Measurements from ENCODE around the gene RAP2A.

RAP2A gene

DNA sequence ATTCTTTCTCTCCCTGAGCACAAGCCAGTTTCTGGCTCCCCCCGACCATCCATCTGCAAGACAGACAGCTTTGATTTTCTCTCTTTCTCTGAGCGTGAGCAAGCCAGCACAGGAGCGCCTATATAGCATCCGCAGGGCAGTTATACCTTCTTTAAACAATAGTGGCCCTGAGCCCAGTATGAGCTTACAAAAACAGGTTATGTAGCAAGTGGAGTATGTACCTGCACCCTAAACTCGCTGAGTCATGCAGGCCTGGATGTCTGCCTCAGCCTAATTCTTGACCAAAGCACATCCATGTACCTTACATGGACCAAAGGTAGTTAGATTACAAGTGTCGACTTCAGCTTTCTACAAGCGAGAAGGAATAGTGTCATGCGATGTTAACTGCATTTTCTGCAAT lies 61.7 kb downstream of the RAP2A start:
- DNase-seq = no peak

DNA sequence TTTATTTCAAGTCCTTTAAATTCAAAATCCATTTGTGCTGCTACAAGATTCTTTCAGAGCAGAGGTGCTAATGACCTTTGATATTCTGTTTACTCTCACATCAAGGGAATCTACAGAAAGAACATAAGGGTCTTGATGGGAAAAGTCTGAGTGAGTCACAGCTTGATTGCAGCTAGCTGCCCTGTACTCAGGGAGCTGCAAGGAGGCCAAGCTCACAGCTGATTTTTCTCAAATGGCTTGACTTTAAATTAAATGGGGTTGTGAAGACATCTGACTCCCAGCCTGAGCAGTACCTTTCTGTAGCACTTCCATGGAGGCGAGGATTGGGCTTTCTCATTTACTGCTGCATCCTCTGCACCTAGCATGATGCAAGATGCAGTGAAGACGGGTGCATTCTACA lies 62.5 kb downstream of the RAP2A start:
- no peak for DNase-seq

DNA sequence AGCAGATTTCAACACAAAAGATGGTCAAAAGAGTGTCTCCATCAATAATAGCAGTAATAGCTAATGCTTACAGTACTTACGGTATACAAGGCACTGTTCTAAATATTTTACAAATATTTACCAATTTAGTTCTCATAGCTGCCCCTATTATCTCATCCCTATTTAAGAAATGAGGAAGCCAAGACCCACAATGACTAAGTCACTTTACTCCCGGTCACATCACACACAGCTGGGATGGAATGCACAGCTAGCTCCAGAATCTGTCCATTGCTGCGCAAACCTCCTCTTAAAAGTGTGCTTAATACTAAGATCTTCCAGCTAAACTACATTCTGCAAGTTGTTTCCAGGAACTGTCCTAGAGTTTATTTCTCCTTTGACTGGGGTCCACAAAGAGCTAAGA lies 63.4 kb downstream of the RAP2A start:
- DNase-seq = no peak

DNA sequence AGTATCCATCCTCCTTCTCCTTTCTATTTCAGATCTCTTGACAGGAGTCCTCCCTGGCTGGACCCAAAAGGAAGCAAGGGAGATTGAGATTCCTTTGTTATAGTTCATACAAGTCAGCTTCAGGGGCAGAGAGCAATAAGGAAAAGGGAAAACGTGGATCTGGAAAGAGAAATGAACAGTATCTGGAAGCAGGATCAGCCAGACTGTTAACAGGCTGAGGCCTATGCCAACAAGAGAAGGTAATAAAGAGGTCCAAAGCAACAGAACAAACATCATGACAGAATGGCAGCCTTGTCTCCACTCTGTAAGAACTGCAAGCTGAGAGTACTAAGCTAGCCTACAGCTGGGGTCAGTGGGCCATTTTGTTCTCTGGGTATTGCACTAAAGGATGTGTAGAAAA lies 64.5 kb downstream of the RAP2A start:
- DNase-seq = no peak

DNA sequence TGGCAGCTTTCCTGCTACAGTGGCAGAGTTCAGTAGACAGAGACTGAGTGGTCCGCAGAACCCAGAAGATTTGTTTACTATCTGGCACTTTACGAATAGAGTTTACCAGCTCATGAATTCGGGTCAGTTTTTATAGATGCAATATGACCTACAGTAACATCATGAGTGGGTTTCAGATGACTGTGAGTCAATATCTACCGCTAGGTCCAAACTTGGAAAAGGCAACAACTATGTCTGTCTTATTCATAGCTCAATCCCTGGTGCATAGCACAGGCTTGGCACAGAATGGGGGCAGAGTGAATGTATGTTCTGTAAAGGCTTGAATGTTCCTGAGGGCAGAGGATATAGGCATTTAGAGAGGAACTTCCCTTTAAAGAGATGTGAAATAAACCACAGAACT lies 65.2 kb downstream of the RAP2A start:
- DNase-seq = no peak

DNA sequence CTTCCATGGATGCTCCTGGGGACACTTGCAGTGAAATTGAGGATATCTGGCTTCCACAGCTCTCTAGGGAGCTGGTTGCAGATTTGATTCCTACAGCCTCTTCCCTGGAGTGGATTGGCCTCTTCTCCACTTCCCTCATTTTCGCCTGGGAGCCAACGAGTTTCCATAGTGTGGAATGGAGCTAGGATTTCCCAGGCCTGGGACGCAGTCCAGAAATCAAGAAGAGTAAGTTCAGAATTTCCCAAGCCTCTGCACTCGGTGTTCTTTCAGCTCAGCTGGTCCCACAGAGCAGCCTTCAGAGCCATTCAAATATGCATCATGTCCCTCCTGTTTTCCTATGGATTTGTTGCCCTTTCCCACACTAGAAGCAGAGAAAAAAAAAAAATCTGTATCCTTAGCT lies 68.2 kb downstream of the RAP2A start:
- DNase-seq = peak; percentile 12

DNA sequence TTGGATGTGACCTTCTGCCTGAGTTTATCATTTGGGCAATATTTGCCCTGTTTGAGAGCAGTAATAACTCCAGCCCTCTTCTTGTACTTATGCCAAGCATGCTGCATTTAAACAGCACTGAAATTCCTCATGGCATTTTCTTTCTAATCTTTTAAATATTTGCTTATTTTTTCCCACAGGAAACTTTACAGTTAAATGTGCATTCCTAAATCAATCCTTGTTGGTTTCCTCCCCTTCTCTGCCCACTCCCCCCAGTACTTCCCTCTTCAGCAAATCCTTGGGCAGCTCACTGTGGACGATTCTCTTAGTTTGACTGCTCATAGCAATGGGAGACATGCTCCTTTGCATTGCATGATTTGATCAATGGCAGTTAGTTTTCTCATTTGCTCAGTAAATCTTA lies 68.7 kb downstream of the RAP2A start:
- DNase-seq = no peak

DNA sequence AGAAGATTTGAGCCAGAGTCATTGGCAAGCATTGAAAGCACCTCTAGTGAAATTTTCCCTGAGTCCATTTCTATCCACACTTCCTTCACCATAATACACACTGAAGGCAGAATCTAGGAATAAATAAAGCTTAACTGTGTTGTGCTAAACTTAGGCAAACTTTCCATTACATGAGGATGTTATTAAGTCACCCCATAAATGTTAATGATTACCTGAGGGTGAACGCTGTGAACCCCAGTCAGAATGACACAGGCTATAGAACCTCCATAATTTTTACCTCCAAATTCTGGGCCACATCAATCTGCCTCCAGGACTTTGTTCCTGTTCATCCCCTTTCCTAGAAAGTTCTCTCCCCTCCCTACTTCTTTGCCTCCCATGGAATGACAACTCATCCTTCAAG lies 71.0 kb downstream of the RAP2A start:
- DNase-seq = no peak

DNA sequence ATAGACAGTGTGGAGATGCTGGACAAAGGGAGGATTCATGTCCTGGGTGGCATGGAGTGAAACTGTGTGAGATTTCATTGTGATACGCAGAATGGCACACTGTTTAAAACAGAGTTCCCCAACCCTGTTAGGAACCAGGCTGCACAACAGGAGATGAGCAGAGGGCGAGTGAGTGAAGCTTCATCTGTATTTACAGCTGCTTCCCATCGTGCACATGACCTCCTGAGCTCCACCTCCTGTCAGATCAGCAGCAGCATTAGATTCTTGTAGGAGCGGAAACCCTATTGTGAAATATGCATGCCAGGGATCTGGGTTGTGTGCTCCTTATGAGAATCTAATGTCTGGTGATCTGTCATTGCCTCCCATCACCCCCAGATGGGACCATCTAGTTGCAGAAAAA lies 72.5 kb downstream of the RAP2A start:
- DNase-seq = peak; percentile 79

DNA sequence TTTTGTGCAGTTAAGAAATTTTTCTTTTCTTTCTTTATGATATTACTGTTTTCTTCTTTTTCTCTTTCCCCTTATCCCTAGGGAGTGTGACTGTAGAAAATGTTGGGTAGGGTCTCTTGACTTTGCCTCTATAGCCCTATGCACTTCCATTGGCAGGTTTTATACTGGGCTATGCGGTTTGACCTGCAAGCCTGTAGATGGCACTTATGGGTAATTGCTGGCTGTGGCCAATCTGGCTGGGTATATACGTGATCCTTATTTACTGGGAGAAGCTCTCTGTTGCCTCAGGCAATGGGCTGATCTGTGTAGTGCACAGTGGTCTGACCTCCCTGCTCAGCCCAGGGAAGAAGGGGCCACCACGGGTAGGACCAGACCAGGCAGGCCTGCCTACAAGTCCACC lies 78.8 kb downstream of the RAP2A start:
- no peak for DNase-seq

DNA sequence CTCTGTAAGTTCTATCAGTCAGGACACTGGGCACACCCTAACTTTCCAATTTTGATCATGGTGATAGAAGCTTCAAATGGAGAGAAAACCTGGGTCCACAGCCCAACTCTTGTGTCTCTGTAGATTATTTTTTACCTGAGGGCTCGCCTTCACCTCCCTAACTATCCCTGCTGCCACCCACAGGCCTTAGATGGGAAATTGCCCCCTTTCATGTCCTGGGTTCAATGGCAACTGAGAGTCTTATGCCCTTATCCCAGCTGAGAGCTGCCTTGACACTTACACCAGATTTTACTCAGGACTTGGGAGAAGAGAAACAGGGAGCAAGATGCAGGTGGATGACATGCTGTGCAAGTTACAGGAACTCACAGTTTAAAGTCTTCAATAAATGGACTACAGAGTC lies 81.7 kb downstream of the RAP2A start:
- DNase-seq = no peak

DNA sequence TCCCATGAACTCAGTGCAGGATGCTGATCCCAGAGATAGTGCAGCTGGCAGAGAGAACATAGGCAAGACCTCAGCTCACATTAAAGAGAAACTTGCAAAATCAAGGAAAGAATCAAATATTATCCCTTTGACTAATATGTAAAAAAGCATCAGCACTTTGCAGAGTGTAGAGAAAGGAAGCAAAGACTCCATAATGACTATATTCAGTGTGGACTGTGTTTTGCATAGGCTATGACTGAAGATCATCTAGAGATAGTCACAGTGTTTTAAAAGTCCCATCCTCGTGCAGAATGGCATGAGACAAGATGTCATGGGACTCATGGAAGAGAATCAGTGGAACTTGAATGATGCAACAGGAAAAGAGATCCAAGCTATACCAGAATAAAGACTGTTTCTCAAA lies 84.0 kb downstream of the RAP2A start:
- no peak for DNase-seq
